WTC11 (cell line): ENCODE measurements around the gene CTNNBIP1.

Source experiments
- JUN ChIP-seq: sonication (generic); formaldehyde crosslinking; IDR thresholded peaks from 2 replicates; pipeline ENCODE4 v1.8.0; 2023; ENCODE audit warnings: mild to moderate bottlenecking, missing genetic modification reagents
- NFE2L1 ChIP-seq: sonication (generic); formaldehyde crosslinking; IDR thresholded peaks from 2 replicates; pipeline ENCODE4 v1.8.1; 2023; ENCODE audit warnings: missing genetic modification reagents
- NFYB ChIP-seq: sonication (generic); formaldehyde crosslinking; conservative IDR thresholded peaks from 2 replicates; pipeline ENCODE4 v1.8.0; 2022; ENCODE audit warnings: low read depth, missing genetic modification reagents
- OVOL2 ChIP-seq: fragments of 250-450 bp; sonication (Bioruptor Pico); IDR thresholded peaks from 2 replicates; pipeline ENCODE4 v1.9.0; 2021; ENCODE audit warnings: mild to moderate bottlenecking, borderline replicate concordance
- SMAD3 ChIP-seq: sonication (generic); formaldehyde crosslinking; IDR thresholded peaks from 2 replicates; pipeline ENCODE4 v1.8.0; 2022; ENCODE audit warnings: missing genetic modification reagents, mild to moderate bottlenecking, borderline replicate concordance
- TF ChIP-seq, protein P1 (sequence below): fragments of 200-600 bp; IDR thresholded peaks from 2 replicates; pipeline ENCODE4 v1.8.0; 2022; ENCODE audit warnings: antibody characterized with exemption

DNA sequence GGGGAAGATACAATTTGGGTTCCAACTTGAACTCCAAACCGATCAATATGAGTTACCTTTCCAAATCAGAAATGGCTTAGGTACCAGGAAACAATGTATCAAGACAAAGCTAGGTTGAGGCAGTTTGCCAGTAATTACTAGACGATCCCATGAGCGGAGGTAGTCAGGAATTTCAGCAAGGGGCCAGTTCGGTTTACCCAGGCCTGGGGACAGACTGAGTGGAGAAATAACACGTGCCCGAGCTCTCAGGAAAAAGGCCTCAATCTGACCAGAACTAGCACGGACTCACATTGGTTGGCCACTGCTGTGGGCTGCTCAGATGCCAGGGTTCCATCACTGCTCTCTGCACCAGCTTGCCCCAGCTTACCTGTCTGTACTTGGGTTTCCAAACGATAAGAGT, 101.6 kb downstream of the CTNNBIP1 start:
- TF ChIP-seq, protein P1, sequence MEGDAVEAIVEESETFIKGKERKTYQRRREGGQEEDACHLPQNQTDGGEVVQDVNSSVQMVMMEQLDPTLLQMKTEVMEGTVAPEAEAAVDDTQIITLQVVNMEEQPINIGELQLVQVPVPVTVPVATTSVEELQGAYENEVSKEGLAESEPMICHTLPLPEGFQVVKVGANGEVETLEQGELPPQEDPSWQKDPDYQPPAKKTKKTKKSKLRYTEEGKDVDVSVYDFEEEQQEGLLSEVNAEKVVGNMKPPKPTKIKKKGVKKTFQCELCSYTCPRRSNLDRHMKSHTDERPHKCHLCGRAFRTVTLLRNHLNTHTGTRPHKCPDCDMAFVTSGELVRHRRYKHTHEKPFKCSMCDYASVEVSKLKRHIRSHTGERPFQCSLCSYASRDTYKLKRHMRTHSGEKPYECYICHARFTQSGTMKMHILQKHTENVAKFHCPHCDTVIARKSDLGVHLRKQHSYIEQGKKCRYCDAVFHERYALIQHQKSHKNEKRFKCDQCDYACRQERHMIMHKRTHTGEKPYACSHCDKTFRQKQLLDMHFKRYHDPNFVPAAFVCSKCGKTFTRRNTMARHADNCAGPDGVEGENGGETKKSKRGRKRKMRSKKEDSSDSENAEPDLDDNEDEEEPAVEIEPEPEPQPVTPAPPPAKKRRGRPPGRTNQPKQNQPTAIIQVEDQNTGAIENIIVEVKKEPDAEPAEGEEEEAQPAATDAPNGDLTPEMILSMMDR, result no peak
- TF ChIP-seq NFE2L1 (no peak), NFYB (no peak), JUN (CRISPR knock-in tag) (no peak), OVOL2 (no peak), SMAD3 (CRISPR knock-in tag) (no peak)
